Measurements from ENCODE around the gene SLC22A12. TPM values are rescaled to one million over a fixed set of nuclear protein-coding genes. Genes with fewer than 3 reads are reported as not detected.

The SLC22A12 gene
- total and polyA plus RNA-seq, 2 donors from 2014 or later, result 5.3 to 85.9 TPM

DNA sequence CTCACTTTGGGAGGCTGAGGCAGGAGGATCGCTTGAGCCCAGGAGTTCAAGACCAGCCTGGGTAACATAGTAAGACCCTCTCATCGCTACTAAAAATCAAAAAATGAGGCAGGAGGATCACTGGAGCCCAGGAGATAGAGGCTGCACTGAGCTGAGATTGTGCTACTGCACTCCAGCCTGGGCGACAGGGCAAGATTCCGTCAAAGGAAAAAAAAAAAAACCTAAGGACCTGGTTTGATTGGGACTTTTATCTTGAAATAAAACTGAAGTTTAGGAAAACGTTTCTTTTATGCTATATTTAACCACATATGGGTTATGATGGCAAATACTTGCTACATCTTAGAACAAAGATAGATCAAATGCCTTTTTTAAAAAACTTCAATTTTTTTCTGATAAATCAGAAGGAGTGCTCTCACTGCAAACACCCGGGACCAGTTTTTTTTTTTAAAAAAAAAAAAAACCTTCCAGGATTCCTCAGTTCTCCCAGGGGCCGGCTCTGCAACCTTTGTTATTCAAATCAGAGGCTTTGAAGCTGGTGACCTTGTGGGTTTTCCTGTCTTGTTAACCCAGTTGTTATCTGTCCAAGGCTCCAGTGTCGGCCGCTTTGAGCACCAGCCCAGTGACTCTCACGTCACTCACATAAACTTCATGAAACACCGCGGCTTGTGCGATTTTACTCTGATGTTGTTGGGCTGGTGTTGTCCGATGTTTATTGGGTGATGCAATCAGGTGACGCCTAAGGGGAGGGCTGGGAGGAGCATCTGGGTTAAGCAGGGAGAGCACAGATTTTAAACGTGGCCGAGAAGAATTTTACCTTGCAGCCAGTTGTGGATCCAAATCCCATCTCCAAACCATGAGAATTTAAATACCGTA, 24.7 kb upstream of the SLC22A12 start:
- Histone ChIP-seq H3K4me3 (ENCODE audit: low read length in 3 of 3) (no peak overlapping the region), H3K9me3 (ENCODE audit: control insufficient read depth in 2 of 3, insufficient read depth in 1 of 3, low read length in 3 of 3) (no peaks in the 10 kb centered on the region), H3K9ac (ENCODE audit: low read length in 3 of 3) (no peak overlapping the region), H3K27me3 (ENCODE audit: control insufficient read depth, insufficient read depth, low read length) (no peaks in the 10 kb centered on the region), H3K27ac (ENCODE audit: low read depth in 2 of 2, low read length in 2 of 2) (no peak overlapping the region), H3K36me3 (ENCODE audit: control insufficient read depth in 2 of 3, insufficient read depth in 3 of 3, low read length in 3 of 3) (peaks cover 0 to 3% (median 0%) of the 10 kb centered on the region in 3 donors), H3K4me1 (ENCODE audit: control insufficient read depth in 2 of 3, insufficient read depth in 2 of 3, low read depth in 1 of 3, low read length in 3 of 3) (no peaks in the 10 kb centered on the region)
- intact Hi-C loops (cut with DNase I), result no loop called here
- peak; percentile 60 to 95 (median 86) for DNase-seq
- FAIRE-seq, result no peak
- TF ChIP-seq, protein P1, sequence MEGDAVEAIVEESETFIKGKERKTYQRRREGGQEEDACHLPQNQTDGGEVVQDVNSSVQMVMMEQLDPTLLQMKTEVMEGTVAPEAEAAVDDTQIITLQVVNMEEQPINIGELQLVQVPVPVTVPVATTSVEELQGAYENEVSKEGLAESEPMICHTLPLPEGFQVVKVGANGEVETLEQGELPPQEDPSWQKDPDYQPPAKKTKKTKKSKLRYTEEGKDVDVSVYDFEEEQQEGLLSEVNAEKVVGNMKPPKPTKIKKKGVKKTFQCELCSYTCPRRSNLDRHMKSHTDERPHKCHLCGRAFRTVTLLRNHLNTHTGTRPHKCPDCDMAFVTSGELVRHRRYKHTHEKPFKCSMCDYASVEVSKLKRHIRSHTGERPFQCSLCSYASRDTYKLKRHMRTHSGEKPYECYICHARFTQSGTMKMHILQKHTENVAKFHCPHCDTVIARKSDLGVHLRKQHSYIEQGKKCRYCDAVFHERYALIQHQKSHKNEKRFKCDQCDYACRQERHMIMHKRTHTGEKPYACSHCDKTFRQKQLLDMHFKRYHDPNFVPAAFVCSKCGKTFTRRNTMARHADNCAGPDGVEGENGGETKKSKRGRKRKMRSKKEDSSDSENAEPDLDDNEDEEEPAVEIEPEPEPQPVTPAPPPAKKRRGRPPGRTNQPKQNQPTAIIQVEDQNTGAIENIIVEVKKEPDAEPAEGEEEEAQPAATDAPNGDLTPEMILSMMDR (IDR thresholded peaks at IDR 0.05; ENCODE audit: borderline replicate concordance, extremely low read depth, insufficient read depth), result no peak

DNA sequence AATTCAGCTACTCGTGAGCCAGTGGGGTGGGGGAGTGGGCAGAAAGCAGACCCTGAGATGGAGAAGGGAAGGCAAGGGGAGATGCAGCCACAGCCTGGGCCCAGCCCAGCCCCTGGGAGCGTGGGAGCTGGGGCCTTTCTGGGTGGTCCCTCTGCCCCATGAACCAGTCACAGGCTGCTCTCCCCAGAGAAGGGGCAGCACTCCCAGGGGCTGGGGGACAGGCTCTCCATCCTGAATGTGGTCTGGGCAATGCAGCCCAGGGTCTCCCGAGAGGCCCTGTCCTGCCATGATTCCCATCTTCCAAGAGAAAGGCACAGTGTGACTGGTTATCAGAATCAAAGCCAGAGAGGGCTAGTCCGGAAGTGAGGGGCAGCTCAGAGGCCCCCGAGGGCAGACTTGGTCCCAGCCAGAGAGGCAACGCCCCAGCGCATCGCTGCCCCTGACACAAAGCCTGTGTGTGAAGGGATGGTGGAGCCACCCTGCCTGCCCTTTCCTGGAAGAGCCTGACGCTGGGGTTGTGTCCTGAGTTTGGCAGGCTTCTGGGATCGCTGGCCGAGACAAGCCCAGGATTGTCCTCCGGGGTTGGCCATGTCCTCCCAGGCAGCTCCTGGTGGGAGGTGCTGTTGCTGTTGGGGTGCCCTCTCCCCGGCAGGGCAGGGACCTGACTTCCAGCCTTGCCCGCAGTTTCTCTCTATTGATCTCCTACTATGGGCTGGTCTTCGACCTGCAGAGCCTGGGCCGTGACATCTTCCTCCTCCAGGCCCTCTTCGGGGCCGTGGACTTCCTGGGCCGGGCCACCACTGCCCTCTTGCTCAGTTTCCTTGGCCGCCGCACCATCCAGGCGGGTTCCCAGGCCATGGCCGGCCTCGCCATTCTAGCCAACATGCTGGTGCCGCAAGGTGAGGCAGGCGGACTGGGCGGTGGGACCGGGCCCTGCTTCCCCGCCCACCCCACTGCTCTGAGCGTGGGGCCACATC, 23.8 kb upstream of the SLC22A12 start:
- intact Hi-C loops (cut with DNase I), result no loop called here
- DNase-seq, result peak in 4 of 5 donors; percentile 44 to 73 (median 58)
- H3K27ac ChIP-seq (ENCODE audit: low read depth in 2 of 2, low read length in 2 of 2), result no peak overlapping the region
- no peaks in the 10 kb centered on the region for H3K4me1 ChIP-seq (ENCODE audit: control insufficient read depth in 2 of 3, insufficient read depth in 2 of 3, low read depth in 1 of 3, low read length in 3 of 3)
- H3K27me3 ChIP-seq (ENCODE audit: control insufficient read depth, insufficient read depth, low read length), result no peaks in the 10 kb centered on the region
- H3K9ac ChIP-seq (ENCODE audit: low read length in 3 of 3), result no peak overlapping the region
- FAIRE-seq, result no peak
- H3K9me3 ChIP-seq (ENCODE audit: control insufficient read depth in 2 of 3, insufficient read depth in 1 of 3, low read length in 3 of 3), result no peaks in the 10 kb centered on the region
- peaks cover 0 to 3% (median 0%) of the 10 kb centered on the region in 3 donors for H3K36me3 ChIP-seq (ENCODE audit: control insufficient read depth in 2 of 3, insufficient read depth in 3 of 3, low read length in 3 of 3)
- TF ChIP-seq, protein P1 (IDR thresholded peaks at IDR 0.05; ENCODE audit: borderline replicate concordance, extremely low read depth, insufficient read depth), result no peak
- H3K4me3 ChIP-seq (ENCODE audit: low read length in 3 of 3), result no peak overlapping the region

DNA sequence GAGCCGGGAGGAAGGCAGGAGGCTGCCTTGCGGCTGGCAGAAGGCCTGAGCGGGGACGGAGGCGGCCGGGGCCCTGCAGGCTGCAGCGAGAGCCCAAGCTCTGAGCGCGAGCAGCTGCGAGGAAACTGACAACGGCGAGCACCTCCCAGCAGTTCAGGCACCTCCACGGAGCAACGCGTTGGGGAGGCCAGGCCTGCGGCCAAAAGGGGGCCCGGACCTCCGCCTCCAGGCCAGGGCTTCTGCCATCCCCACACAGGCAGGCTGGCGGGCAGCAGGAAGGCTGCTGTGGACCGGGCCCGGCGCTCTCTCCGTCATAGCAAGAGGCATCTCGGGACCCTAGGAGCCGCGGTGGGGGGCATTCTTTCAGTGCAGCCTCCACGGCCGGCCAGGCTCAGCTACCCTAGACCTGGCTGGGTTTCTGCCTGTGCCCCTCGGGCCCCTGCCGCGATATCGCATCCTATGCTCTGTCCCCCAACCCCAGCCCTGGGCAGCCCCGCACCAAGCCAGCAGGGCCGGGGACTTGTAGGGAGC, 22.9 kb upstream of the SLC22A12 start:
- TF ChIP-seq, protein P1 (IDR thresholded peaks at IDR 0.05; ENCODE audit: borderline replicate concordance, extremely low read depth, insufficient read depth), result no peak
- FAIRE-seq (no peak), DNase-seq (peak in 3 of 5 donors; percentile 8 to 58 (median 36))
- H3K9ac ChIP-seq (ENCODE audit: low read length in 3 of 3), result no peak overlapping the region
- no peak overlapping the region for H3K4me3 ChIP-seq (ENCODE audit: low read length in 3 of 3)
- no peak overlapping the region for H3K27ac ChIP-seq (ENCODE audit: low read depth in 2 of 2, low read length in 2 of 2)
- H3K9me3 ChIP-seq (ENCODE audit: control insufficient read depth in 2 of 3, insufficient read depth in 1 of 3, low read length in 3 of 3), result no peaks in the 10 kb centered on the region
- H3K36me3 ChIP-seq (ENCODE audit: control insufficient read depth in 2 of 3, insufficient read depth in 3 of 3, low read length in 3 of 3), result peaks cover 0 to 3% (median 0%) of the 10 kb centered on the region in 3 donors
- no peaks in the 10 kb centered on the region for H3K27me3 ChIP-seq (ENCODE audit: control insufficient read depth, insufficient read depth, low read length)
- H3K4me1 ChIP-seq (ENCODE audit: control insufficient read depth in 2 of 3, insufficient read depth in 2 of 3, low read depth in 1 of 3, low read length in 3 of 3), result no peaks in the 10 kb centered on the region
- intact Hi-C loops (cut with DNase I), result no loop called here

Measured in kidney (tissue), 14 donors.